ENCODE results near the gene ARPC5L. TPM values are rescaled to one million over a fixed set of nuclear protein-coding genes. Genes with fewer than 3 reads are reported as not detected.

ARPC5L gene
- total and polyA plus RNA-seq, 2 of the 13 experiments (the other 11 are each of a cell fraction or from before 2014, with no cell fraction given), result 29.9 to 33.8 TPM

- TF ChIP-seq EP300 (IDR thresholded peaks at IDR 0.05; ENCODE audit: low read depth in 2 of 2, low read length in 2 of 2) (peak in 1 of 2 experiments; percentile 19; a peak in 1 of 4 replicates), EP300 (CRISPR knock-in tag; IDR thresholded peaks at IDR 0.05; ENCODE audit: borderline replicate concordance) (no peak), FOXO4 (CRISPR knock-in tag; conservative IDR thresholded peaks at IDR 0.05) (no peak), CCDC6 (CRISPR knock-in tag; IDR thresholded peaks at IDR 0.05) (peak; percentile 81), CREB1 (IDR thresholded peaks at IDR 0.05) (peak; percentile 46), CREB1 (CRISPR knock-in tag; IDR thresholded peaks at IDR 0.05) (no peak), NRL (CRISPR knock-in tag; IDR thresholded peaks at IDR 0.05; ENCODE audit: borderline replicate concordance) (peak; percentile 52; the same call in 1 of the 2 replicates), MEIS2 (CRISPR knock-in tag; IDR thresholded peaks at IDR 0.05) (peak; percentile 25; the same call in 1 of the 2 replicates), KAT2B (IDR thresholded peaks at IDR 0.05; ENCODE audit: borderline replicate concordance, low read depth, low read length) (no peak), ZBTB10 (CRISPR knock-in tag; IDR thresholded peaks at IDR 0.05; ENCODE audit: borderline replicate concordance) (peak; percentile 84), ATAD3A (CRISPR knock-in tag; IDR thresholded peaks at IDR 0.05) (no peak), CBFB (CRISPR knock-in tag; IDR thresholded peaks at IDR 0.05) (peak; percentile 44; the same call in 1 of the 2 replicates), KAT8 (CRISPR knock-in tag; IDR thresholded peaks at IDR 0.05) (peak; percentile 86), ZBTB44 (CRISPR knock-in tag; IDR thresholded peaks at IDR 0.05) (no peak), TMF1 (CRISPR knock-in tag; IDR thresholded peaks at IDR 0.05; ENCODE audit: low read depth) (peak; percentile 55; the same call in 1 of the 2 replicates), MIER3 (CRISPR knock-in tag; IDR thresholded peaks at IDR 0.05; ENCODE audit: borderline replicate concordance) (0 out of 2 replicates have a peak, but pooled peaks have one; percentile 10), TRIM22 (IDR thresholded peaks at IDR 0.05) (no peak)
Measured at GRCh38 chr9:124861342-124862229, at the start of gene ARPC5L, which contains the start of gene RPL35 (continued).
